Suprapubic skin (tissue), 4 donors: ENCODE data around the gene SERPINI2. TPM values are rescaled to one million over a fixed set of nuclear protein-coding genes. Genes with fewer than 3 reads are reported as not detected.

Source experiments
- DNase-seq, 2 donors: peaks; one replicate each; pipeline ENCODE4 v3.0.0-alpha.2; 2019; ENCODE audit warnings: low spot score in 2 of 2
- H3K27ac ChIP-seq: fragments of 200-600 bp; sonication (generic); one replicate; pipeline ENCODE4 v1.5.1; 2019
- H3K27me3 ChIP-seq: fragments of 200-600 bp; sonication (generic); one replicate; pipeline ENCODE4 v1.5.1; 2019
- H3K36me3 ChIP-seq: fragments of 200-600 bp; sonication (generic); one replicate; pipeline ENCODE4 v1.5.1; 2019
- H3K4me1 ChIP-seq: fragments of 200-600 bp; sonication (generic); one replicate; pipeline ENCODE4 v1.5.1; 2019
- H3K4me3 ChIP-seq: fragments of 200-600 bp; sonication (generic); one replicate; pipeline ENCODE4 v1.5.1; 2019; ENCODE audit warnings: mild to moderate bottlenecking
- H3K9me3 ChIP-seq: fragments of 200-600 bp; sonication (generic); one replicate; pipeline ENCODE4 v1.5.1; 2019
- EP300 ChIP-seq: sonication (generic); formaldehyde crosslinking; IDR thresholded peaks from one replicate; pipeline ENCODE4 v1.6.1; 2017; ENCODE audit warnings: antibody characterized with exemption
- POLR2A ChIP-seq, 2 donors: fragments of 450-650 bp; IDR thresholded peaks; one replicate each; pipeline ENCODE4 v1.6.1; 2017; ENCODE audit warnings: antibody characterized with exemption in 2 of 2, mild to moderate bottlenecking in 2 of 2, moderate library complexity in 2 of 2
- POLR2AphosphoS5 ChIP-seq, 3 donors: sonication (generic); formaldehyde crosslinking; IDR thresholded peaks; one replicate each; pipeline ENCODE4 v1.6.1; 2017; ENCODE audit warnings: antibody characterized with exemption in 3 of 3
- WGBS: methylation state at CpG from one replicate; pipeline ENCODE4 v1.1.5; 2018; 5-methylcytosine and 5-hydroxymethylcytosine counted together
- total RNA-seq, 4 donors: library from RNA; depleted of rRNA; stranded (reverse); fragments of >200 nt; gene quantifications; one replicate each; pipeline ENCODE4 v1.1.0, GENCODE V29; 2016
- TF ChIP-seq, protein P1 (sequence below), 2 donors: fragments of 200-600 bp in 1 of 2; fragments of 450-650 bp in 1 of 2; sonication (generic) in 1 of 2; IDR thresholded peaks; one replicate each; pipeline ENCODE4 v1.5.1; 2016 to 2019; ENCODE audit warnings: antibody characterized with exemption in 2 of 2, mild to moderate bottlenecking in 1 of 2, moderate library complexity in 1 of 2

SERPINI2 gene
- total RNA-seq, 4 donors from 2014 or later, result 1.8 TPM; not detected in 3

DNA sequence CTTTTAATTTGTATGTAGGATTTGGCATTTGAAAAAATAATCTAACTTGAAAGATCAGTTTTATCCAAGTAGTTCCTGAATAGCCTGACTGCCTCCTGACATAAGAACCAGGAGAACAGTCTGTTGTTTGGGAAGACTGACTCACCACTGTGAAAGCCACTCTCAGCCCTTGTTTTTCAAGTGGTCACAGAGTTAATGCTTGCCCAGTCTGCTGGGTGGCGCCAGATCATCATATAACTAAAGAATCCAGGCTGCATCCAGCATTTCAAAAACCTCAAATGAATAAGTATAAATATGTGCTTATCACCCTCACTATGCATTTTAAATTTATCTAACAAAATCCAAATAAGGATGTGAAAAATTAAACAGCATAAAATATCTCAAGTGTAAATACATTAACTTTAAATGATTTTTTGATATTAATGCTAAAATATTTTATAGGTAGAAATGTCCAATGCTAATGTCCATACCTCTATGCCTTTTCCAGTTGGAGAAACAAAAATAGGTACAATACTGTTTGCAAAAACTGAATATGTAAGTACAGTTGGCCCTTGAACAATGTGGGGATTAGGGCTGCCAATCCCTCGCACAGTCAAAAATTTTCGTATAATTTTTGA lies 66.9 kb downstream of the SERPINI2 start:
- Histone ChIP-seq H3K27me3 (no peaks in the 10 kb centered on the region), H3K36me3 (no peaks in the 10 kb centered on the region), H3K27ac (no peak overlapping the region), H3K4me1 (no peaks in the 10 kb centered on the region), H3K4me3 (no peak overlapping the region), H3K9me3 (no peaks in the 10 kb centered on the region)
- TF ChIP-seq EP300 (no peak), POLR2AphosphoS5 (IDR thresholded peaks at IDR 0.05) (no peak)
- 69% methylated on average over 3 of the region's 3 CpGs for WGBS
- no peak for DNase-seq

DNA sequence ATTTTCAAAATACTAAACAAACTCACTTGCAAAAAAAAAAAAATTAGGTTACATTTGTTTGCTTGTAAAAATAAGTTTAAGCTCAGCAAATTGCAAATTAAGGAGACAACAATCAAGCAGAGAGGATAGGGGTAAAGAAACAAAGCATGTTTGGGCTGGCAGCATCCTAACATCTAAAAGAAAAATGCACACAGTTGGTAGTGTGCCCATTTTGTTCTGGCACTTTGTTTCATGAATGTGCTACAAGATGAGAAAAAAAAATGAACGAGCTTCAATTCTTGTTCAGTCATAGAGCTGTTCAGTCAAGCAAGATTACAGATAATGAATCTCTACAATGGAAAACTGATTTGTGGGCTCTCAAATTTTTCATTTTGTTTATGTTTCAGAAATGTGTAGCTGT lies 76.0 kb downstream of the SERPINI2 start:
- DNase-seq, result no peak
- TF ChIP-seq, protein P1, sequence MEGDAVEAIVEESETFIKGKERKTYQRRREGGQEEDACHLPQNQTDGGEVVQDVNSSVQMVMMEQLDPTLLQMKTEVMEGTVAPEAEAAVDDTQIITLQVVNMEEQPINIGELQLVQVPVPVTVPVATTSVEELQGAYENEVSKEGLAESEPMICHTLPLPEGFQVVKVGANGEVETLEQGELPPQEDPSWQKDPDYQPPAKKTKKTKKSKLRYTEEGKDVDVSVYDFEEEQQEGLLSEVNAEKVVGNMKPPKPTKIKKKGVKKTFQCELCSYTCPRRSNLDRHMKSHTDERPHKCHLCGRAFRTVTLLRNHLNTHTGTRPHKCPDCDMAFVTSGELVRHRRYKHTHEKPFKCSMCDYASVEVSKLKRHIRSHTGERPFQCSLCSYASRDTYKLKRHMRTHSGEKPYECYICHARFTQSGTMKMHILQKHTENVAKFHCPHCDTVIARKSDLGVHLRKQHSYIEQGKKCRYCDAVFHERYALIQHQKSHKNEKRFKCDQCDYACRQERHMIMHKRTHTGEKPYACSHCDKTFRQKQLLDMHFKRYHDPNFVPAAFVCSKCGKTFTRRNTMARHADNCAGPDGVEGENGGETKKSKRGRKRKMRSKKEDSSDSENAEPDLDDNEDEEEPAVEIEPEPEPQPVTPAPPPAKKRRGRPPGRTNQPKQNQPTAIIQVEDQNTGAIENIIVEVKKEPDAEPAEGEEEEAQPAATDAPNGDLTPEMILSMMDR (IDR thresholded peaks at IDR 0.05), result no peak
- TF ChIP-seq EP300, result no peak
- no peak for TF ChIP-seq POLR2AphosphoS5 (IDR thresholded peaks at IDR 0.05)
- Histone ChIP-seq H3K27me3 (no peaks in the 10 kb centered on the region), H3K9me3 (no peaks in the 10 kb centered on the region), H3K4me3 (no peak overlapping the region), H3K36me3 (no peaks in the 10 kb centered on the region), H3K4me1 (peaks cover 2% of the 10 kb centered on the region), H3K27ac (no peak overlapping the region)
- 29% methylated on average over 1 of the region's 1 CpG for WGBS

DNA sequence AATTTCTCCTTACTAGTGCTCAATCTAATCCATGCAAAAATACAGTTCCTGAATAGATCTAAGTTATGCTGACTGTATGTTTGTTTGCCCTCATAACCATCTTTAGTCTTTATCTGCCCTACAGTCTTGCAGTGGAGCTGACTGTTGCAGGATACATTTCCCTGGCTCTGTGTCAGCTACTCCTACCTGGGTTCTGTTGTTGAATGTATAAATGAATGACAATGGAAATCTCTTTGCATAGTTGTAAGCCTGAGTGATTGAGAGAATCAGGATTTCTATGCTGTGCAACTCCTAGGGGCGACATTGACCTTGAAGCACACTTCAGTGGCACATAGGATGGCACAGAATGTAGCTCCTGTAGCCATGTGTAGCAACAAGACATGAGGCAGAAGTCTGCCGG lies 77.8 kb downstream of the SERPINI2 start:
- no peaks in the 10 kb centered on the region for H3K9me3 ChIP-seq
- no peak for DNase-seq
- H3K4me3 ChIP-seq, result no peak overlapping the region
- H3K4me1 ChIP-seq, result peaks cover 2% of the 10 kb centered on the region
- no peak for TF ChIP-seq EP300
- TF ChIP-seq, protein P1 (IDR thresholded peaks at IDR 0.05), result no peak
- TF ChIP-seq POLR2AphosphoS5 (IDR thresholded peaks at IDR 0.05), result no peak
- TF ChIP-seq POLR2A (IDR thresholded peaks at IDR 0.05), result no peak
- H3K27me3 ChIP-seq, result no peaks in the 10 kb centered on the region
- WGBS, result 77% methylated on average over 2 of the region's 2 CpGs
- no peak overlapping the region for H3K27ac ChIP-seq
- H3K36me3 ChIP-seq, result no peaks in the 10 kb centered on the region

DNA sequence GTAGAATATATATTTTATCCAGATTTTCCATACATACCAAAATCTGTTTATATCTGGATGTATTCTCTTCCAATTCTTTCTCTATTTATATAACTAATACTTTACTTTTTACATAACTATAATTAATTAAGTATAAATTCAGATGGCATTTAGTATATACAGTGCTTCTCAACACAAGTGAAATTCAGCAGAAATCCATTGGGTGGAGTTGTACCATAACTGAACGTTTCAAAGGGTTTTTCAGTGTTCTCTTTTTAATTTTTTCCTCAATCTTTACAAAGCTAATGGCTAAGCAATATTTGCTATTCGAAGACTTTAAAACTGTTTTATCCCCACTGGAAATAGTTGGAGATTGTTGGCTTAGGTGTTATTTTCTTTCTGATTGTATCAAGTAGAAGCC lies 79.8 kb downstream of the SERPINI2 start:
- no peaks in the 10 kb centered on the region for H3K27me3 ChIP-seq
- H3K9me3 ChIP-seq, result peaks cover 2% of the 10 kb centered on the region
- 45% methylated on average over 2 of the region's 2 CpGs for WGBS
- H3K36me3 ChIP-seq, result no peaks in the 10 kb centered on the region
- no peak for TF ChIP-seq POLR2A (IDR thresholded peaks at IDR 0.05)
- peaks cover 2% of the 10 kb centered on the region for H3K4me1 ChIP-seq
- H3K4me3 ChIP-seq, result no peak overlapping the region
- no peak overlapping the region for H3K27ac ChIP-seq
- no peak for DNase-seq

Other genes starting within 250 kb of the SERPINI2 start
- gene ZBBX, start 93.7 kb downstream of the SERPINI2 start, total RNA-seq, result not detected
- gene WDR49, start 179.9 kb upstream of the SERPINI2 start, total RNA-seq, result not detected